Mucosa of descending colon (tissue), 3 donors: ENCODE results near the gene AKR1C1. TPM values are rescaled to one million over a fixed set of nuclear protein-coding genes. Genes with fewer than 3 reads are reported as not detected.
A peak's percentile ranks its signal among the peaks of the same experiment; 100 is the strongest.
"Not testable (repeated sequence)": the region's sequence is repeated elsewhere in the genome, so short reads cannot be mapped to it uniquely, and the experiment has no call there.

ENCODE experiments used
- ATAC-seq: fragments of 200-7000 bp; cut with Tn5 transposase; one replicate; pipeline ENCODE4 v1.9.1; 2020; ENCODE audit warnings: mild to moderate bottlenecking, moderate library complexity
- DNase-seq, 3 donors: peaks; one replicate each; pipeline ENCODE4 v3.0.0-alpha.2; 2020
- H3K36me3 ChIP-seq: fragments of 200-600 bp; one replicate; pipeline ENCODE4 v1.8.0; 2021; ENCODE audit warnings: low read depth, mild to moderate bottlenecking
- H3K4me1 ChIP-seq: fragments of 200-600 bp; one replicate; pipeline ENCODE4 v1.8.0; 2021; ENCODE audit warnings: low read depth, mild to moderate bottlenecking
- H3K4me3 ChIP-seq: fragments of 200-600 bp; one replicate; pipeline ENCODE4 v1.8.0; 2021; ENCODE audit warnings: mild to moderate bottlenecking
- H3K9me3 ChIP-seq: fragments of 200-600 bp; one replicate; pipeline ENCODE4 v1.8.0; 2021; ENCODE audit warnings: mild to moderate bottlenecking
- CTCF ChIP-seq: fragments of 200-600 bp; IDR thresholded peaks from one replicate; pipeline ENCODE4 v1.8.0; 2022; ENCODE audit warnings: antibody characterized with exemption, mild to moderate bottlenecking
- intact Hi-C, 2 donors: fragments of 100-400 bp; cut with DNase I in 1 of 2; cut with micrococcal nuclease in 1 of 2; formaldehyde crosslinking; loops; one replicate each; pipeline versions ENCODE4 v1.11.0 to v1.11.1; 2022; cut with DNase I, micrococcal nuclease
- total RNA-seq, 3 donors: library from RNA; stranded (reverse); fragmentation: NEBNext Ultra II Directional in 2 of 3; extraction: Animal tissue kit (Norgen Biotek cat#: 25700) in 2 of 3; gene quantifications; one replicate each; pipeline versions ENCODE4 v1.2.1 to v1.2.4, GENCODE V29; 2021 to 2023
- donor health status: DM: no; HTN: no; CAD: no; lungs with moderate emphysema.
- donor health status: DM: no; HTN: no; CAD: no.
- donor health status: DM: no; HTN: yes; CAD: no.

The AKR1C1 gene
- total RNA-seq, 3 donors from 2014 or later, result 28.4 to 66.9 (median 38.3) TPM

DNA sequence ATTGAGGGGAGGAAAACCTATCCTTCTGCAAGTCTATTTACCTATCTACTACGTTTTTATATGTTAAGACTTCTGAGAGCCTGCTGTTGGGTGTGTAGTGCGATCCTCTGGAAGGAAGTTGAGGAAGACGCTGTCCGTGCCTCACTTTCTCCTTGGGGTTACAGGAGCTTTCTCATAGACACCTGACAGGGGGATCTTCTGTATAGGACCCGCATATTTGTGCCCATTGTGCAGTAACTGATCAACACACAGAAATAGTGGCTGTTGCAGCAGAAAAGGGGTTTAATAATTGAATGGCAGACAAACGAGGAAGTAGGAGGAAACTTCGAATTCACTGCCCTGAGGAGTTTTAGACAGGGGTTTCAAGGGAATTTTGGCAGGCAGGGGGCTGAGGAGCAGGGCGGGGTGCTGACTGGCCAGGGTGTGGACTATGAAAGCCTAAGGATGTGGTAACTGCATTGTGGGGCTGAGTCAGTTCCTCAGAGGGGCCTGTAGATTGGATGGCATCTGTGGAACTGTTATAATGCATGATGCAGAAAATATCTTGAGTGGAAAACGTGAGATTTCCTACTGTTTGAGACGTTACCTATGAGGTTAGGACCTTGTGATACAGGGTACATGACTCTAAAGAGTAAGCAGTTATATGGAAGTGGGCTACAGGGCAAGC, 58.5 kb downstream of the AKR1C1 start:
- intact Hi-C loops, result loop anchor here in 1 of 2 donors (10.0 kb wide), 1 partner anchor 73 kb away; the partner anchor contains the start of gene AKR1C3
- not testable (repeated sequence) for ATAC-seq, H3K4me3 ChIP-seq, H3K36me3 ChIP-seq, DNase-seq, H3K9me3 ChIP-seq
- peaks cover 22% of the 10 kb centered on the region for H3K4me1 ChIP-seq

DNA sequence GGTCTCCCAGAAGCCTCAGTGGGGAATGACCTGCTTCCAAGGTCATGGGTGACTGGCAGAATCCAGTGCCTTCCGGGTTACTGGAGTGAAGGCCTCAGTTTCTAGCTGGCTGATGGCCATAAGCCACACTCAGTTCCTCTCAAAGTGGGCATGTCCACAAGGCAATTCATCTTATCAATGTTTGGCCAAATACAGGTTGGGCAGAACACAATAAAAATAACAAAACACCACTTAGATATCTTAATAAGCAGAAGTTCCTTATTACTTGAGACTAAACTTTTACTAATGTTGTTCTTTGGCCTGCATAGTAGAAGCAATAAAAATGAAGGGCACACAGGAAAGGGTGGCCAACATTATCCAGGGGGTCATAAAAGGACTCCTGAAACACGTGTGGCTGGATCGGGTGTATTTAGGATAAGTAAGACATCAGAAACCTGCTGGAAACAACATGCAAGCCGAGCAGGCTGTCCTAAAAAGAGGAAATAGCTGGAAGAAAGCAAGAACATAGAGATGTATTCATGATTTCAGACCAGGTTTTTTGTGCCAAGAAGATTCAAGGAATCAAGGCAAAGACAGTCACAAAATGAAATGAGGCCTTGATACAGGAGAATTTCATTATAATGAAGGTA, 60.1 kb downstream of the AKR1C1 start:
- Histone ChIP-seq H3K4me1 (peaks cover 22% of the 10 kb centered on the region), H3K36me3 (no peaks in the 10 kb centered on the region), H3K9me3 (no peaks in the 10 kb centered on the region), H3K4me3 (no peak overlapping the region)
- no peak for TF ChIP-seq CTCF
- ATAC-seq, result peak; percentile 84
- DNase-seq, result peak; percentile 58 to 74 (median 59)
- intact Hi-C loops, result loop anchor here in 1 of 2 donors (10.0 kb wide), 1 partner anchor 72 kb away; the partner anchor contains the start of gene AKR1C3

DNA sequence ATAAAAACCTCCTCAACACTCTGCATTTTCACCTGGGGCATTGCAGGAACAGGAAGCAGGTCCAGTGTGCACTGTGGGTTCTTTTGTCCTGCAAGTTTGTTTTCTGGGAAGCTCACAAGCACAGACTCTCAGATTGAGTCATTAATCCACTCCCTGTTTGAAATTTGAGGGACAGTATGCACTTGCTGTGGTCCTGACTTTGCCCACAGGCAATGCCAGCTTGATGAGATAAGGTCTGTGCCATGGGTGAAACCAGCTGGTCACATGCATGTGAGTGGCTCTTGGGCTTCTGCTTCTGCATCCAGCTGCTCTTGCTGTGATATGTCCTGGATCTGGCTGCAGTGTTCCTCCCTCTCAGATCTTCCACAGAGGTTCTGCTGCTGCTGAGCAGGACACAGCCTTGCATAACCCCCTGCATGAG, 62.3 kb downstream of the AKR1C1 start:
- peak in 1 of 3 donors; percentile 34 for DNase-seq
- H3K36me3 ChIP-seq, H3K9me3 ChIP-seq, H3K4me3 ChIP-seq: not testable (repeated sequence)
- intact Hi-C loops, result loop anchor here in 1 of 2 donors (10.0 kb wide), 1 partner anchor 69 kb away; the partner anchor contains the start of gene AKR1C3
- H3K4me1 ChIP-seq, result peaks cover 22% of the 10 kb centered on the region
- peak; percentile 45 for ATAC-seq

DNA sequence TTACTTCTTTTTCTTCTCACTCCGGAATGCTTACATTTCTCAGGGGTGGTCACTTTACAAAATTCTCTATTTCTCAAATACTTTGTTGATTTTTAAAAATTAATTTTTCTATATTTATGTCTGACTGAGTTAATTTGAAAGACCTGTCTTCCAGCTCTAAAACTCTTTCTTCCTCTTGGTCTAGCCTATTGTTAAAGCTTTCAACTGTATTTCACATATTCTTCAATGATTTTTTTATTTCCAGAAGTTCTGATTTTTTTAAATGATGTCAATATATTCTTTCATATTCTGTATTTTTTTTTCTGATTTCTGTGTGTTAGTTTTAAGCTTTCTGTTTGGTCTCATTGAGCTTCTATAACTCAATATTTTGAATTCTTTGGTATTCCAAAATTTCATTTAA, 67.8 kb downstream of the AKR1C1 start:
- Histone ChIP-seq H3K4me3 (no peak overlapping the region), H3K9me3 (peaks cover 12% of the 10 kb centered on the region), H3K36me3 (no peaks in the 10 kb centered on the region), H3K4me1 (peaks cover 2% of the 10 kb centered on the region)
- no peak for TF ChIP-seq CTCF
- intact Hi-C loops, result no loop called here
- DNase-seq (no peak), ATAC-seq (no peak)

- H3K4me1 ChIP-seq, intact Hi-C loops, ATAC-seq, DNase-seq, H3K4me3 ChIP-seq, H3K36me3 ChIP-seq: not testable (repeated sequence)
- H3K9me3 ChIP-seq, result peaks cover 12% of the 10 kb centered on the region
Observed at GRCh38 chr10:5031588-5031987, 68.4 kb downstream of the AKR1C1 start.

GRCh38 chr10:5032444-5032843, 69.2 kb downstream of the AKR1C1 start:
- intact Hi-C loops, DNase-seq, H3K36me3 ChIP-seq, ATAC-seq, H3K4me3 ChIP-seq: not testable (repeated sequence)
- peaks cover 12% of the 10 kb centered on the region for H3K9me3 ChIP-seq
- peaks cover 14% of the 10 kb centered on the region for H3K4me1 ChIP-seq

Other genes with a start within 250 kb of the AKR1C1 start
- gene AKR1E2, start 137.2 kb upstream of the AKR1C1 start, total RNA-seq, result 10 to 100 TPM in 1 of 3 donors, 1 to 10 TPM in 2; 6.7 to 20.4 (median 8.0) TPM
- gene AKR1C2, start 40.4 kb downstream of the AKR1C1 start, total RNA-seq, result 10 to 100 TPM; 19.5 to 39.7 (median 20.0) TPM
- gene AKR1C3, start 131.0 kb downstream of the AKR1C1 start, total RNA-seq, result 100 to 1,000 TPM; 110 to 384 (median 308) TPM
- gene AKR1C8, start 221.7 kb downstream of the AKR1C1 start, total RNA-seq, result not detected
- gene AKR1C4, start 233.4 kb downstream of the AKR1C1 start, total RNA-seq, result not detected